CD14-positive monocyte (primary cell): ENCODE results near the gene FAM72A. TPM values are rescaled to one million over a fixed set of nuclear protein-coding genes. Genes with fewer than 3 reads are reported as not detected.

ENCODE experiments used
- DNase-seq, 3 donors: peaks; one replicate each; pipeline ENCODE4 v3.0.0-alpha.2; 2011 to 2022
- H2AFZ ChIP-seq: 2 replicates; pipeline ENCODE4 v1.6.0; 2012; ENCODE audit warnings: mild to moderate bottlenecking, low read depth, low read length, inconsistent platforms; ENCODE audit not compliant: insufficient read depth, poor library complexity, severe bottlenecking
- H3K27ac ChIP-seq, 2 donors: 1 replicate in 1 of 2; 2 replicates in 1 of 2; pipeline ENCODE4 v1.5.1; 2012 to 2013; ENCODE audit warnings: low read length in 2 of 2, control low read depth in 1 of 2, inconsistent platforms in 1 of 2, low read depth in 1 of 2, mild to moderate bottlenecking in 1 of 2
- H3K27me3 ChIP-seq, 2 donors: one replicate each; pipeline versions ENCODE4 v1.6.0 to v1.6.1; 2011 to 2013; ENCODE audit warnings: low read length in 2 of 2; ENCODE audit not compliant: control insufficient read depth in 2 of 2, insufficient read depth in 2 of 2
- H3K36me3 ChIP-seq, 2 donors: replicated peaks in 1 of 2; 1 replicate in 1 of 2; 2 replicates in 1 of 2; pipeline versions ENCODE4 v1.5.1 to v1.6.1; 2012 to 2013; ENCODE audit warnings: low read length in 2 of 2, control low read depth in 1 of 2, inconsistent platforms in 1 of 2, mild to moderate bottlenecking in 1 of 2; ENCODE audit not compliant: insufficient read depth in 2 of 2, control insufficient read depth in 1 of 2
- H3K4me1 ChIP-seq, 2 donors: 1 replicate in 1 of 2; 2 replicates in 1 of 2; pipeline versions ENCODE4 v1.5.1 to v1.6.1; 2012 to 2013; ENCODE audit warnings: low read length in 2 of 2, control low read depth in 1 of 2, inconsistent platforms in 1 of 2, mild to moderate bottlenecking in 1 of 2, moderate library complexity in 1 of 2; ENCODE audit not compliant: insufficient read depth in 2 of 2, control insufficient read depth in 1 of 2
- H3K4me2 ChIP-seq: replicated peaks from 2 replicates; pipeline ENCODE3; 2012; ENCODE audit warnings: low read length, moderate library complexity, mild to moderate bottlenecking; ENCODE audit not compliant: poor library complexity, severe bottlenecking; ENCODE audit errors: extremely low read depth
- H3K4me3 ChIP-seq, 3 experiments: fragments of 200-600 bp in 1 of 3; sonication (generic) in 1 of 3; replicated peaks in 1 of 3; 1 replicate in 2 of 3; 2 replicates in 1 of 3; pipeline ENCODE4 v1.5.1; 2011 to 2013; ENCODE audit warnings: low read length in 3 of 3, mild to moderate bottlenecking in 3 of 3, control low read depth in 2 of 3, low read depth in 2 of 3, inconsistent platforms in 1 of 3, moderate library complexity in 1 of 3
- H3K79me2 ChIP-seq: 2 replicates; pipeline ENCODE4 v1.6.0; 2012; ENCODE audit warnings: mild to moderate bottlenecking, control low read depth, inconsistent platforms, low read length, moderate library complexity; ENCODE audit not compliant: insufficient read depth
- H3K9ac ChIP-seq: 2 replicates; pipeline ENCODE4 v1.6.0; 2017; ENCODE audit warnings: low read length, mild to moderate bottlenecking; ENCODE audit not compliant: insufficient read depth, poor library complexity, severe bottlenecking
- H3K9me3 ChIP-seq, 2 donors: replicated peaks in 1 of 2; 1 replicate in 1 of 2; 2 replicates in 1 of 2; pipeline versions ENCODE4 v1.5.1 to v1.6.1; 2012 to 2013; ENCODE audit warnings: low read length in 2 of 2, control low read depth in 1 of 2; ENCODE audit not compliant: control insufficient read depth in 1 of 2, insufficient read depth in 1 of 2
- H4K20me1 ChIP-seq: 2 replicates; pipeline ENCODE4 v1.6.0; 2012; ENCODE audit warnings: mild to moderate bottlenecking, low read length, control low read depth, moderate library complexity; ENCODE audit not compliant: insufficient read depth
- H3K27ac Mint-ChIP-seq, 7 donors: one replicate each; pipeline ENCODE4 v1.8.0; 2020; ENCODE audit warnings: mild to moderate bottlenecking in 7 of 7, mixed read lengths in 7 of 7, moderate library complexity in 6 of 7, inconsistent platforms in 2 of 7
- H3K27me3 Mint-ChIP-seq, 3 donors: one replicate each; pipeline ENCODE4 v1.8.0; 2021 to 2022; ENCODE audit warnings: low read depth in 3 of 3, mild to moderate bottlenecking in 3 of 3, mixed read lengths in 3 of 3, moderate library complexity in 3 of 3, inconsistent platforms in 1 of 3
- H3K36me3 Mint-ChIP-seq, 2 donors: one replicate each; pipeline ENCODE4 v1.8.0; 2020; ENCODE audit warnings: mixed read lengths in 2 of 2, inconsistent platforms in 1 of 2, mild to moderate bottlenecking in 1 of 2
- H3K4me1 Mint-ChIP-seq: one replicate; pipeline ENCODE4 v1.8.0; 2020; ENCODE audit warnings: mild to moderate bottlenecking, mixed read lengths
- H3K4me3 Mint-ChIP-seq, 2 donors: one replicate each; pipeline ENCODE4 v1.8.0; 2020; ENCODE audit warnings: mild to moderate bottlenecking in 2 of 2, mixed read lengths in 2 of 2, moderate library complexity in 1 of 2
- H3K9me3 Mint-ChIP-seq, 7 donors: one replicate each; pipeline ENCODE4 v1.8.0; 2020 to 2022; ENCODE audit warnings: mixed read lengths in 7 of 7, mild to moderate bottlenecking in 6 of 7, moderate library complexity in 6 of 7, inconsistent platforms in 2 of 7
- CTCF ChIP-seq: fragments of 200-600 bp; IDR thresholded peaks from one replicate; pipeline ENCODE4 v1.8.0; 2022; ENCODE audit warnings: antibody characterized with exemption, mild to moderate bottlenecking
- WGBS: methylation state at CpG from one replicate; pipeline ENCODE4 v1.1.5; 2013; ENCODE audit warnings: missing lambda C conversion rate; ENCODE audit not compliant: insufficient coverage; 5-methylcytosine and 5-hydroxymethylcytosine counted together
- intact Hi-C, 2 donors: fragments of 100-400 bp; cut with micrococcal nuclease; formaldehyde crosslinking; loops; one replicate each; pipeline versions ENCODE4 v1.15.0 to v1.15.1; 2023
- polyA plus RNA-seq, 3 donors: library from polyadenylated mRNA; depleted of rRNA in 1 of 3; unstranded in 2 of 3; stranded (reverse) in 1 of 3; fragments of 300-500 nt in 2 of 3; fragments of >200 nt in 1 of 3; fragmentation: Illumina TruSeq in 2 of 3; gene quantifications; 1 replicate in 2 of 3; 2 replicates in 1 of 3; pipeline ENCODE4 v1.2.3, GENCODE V29; 2012 to 2021

FAM72A gene
- polyA plus RNA-seq, 3 donors, result 3.9 to 6.3 (median 6.0) TPM

- no peak overlapping the region for H3K27ac ChIP-seq
- no peak for DNase-seq
- peaks cover 0 to 3% (median 0%) of the 10 kb centered on the region in 7 donors for H3K9me3 Mint-ChIP-seq
- H3K9ac ChIP-seq, result no peak overlapping the region
- intact Hi-C loops, result loop anchor here in 1 of 2 donors (10.0 kb wide), 1 partner anchor 292 kb away; no protein-coding TSS in a partner anchor
- H2AFZ ChIP-seq, result no peak overlapping the region
- H3K36me3 ChIP-seq, result no peaks in the 10 kb centered on the region
- no peaks in the 10 kb centered on the region for H4K20me1 ChIP-seq
- H3K27me3 ChIP-seq, result peaks cover 0 to 2% of the 10 kb centered on the region in 2 donors
- peaks cover 2% of the 10 kb centered on the region for H3K4me1 Mint-ChIP-seq
- H3K4me2 ChIP-seq, result no peak overlapping the region
- WGBS, result 13% methylated on average over 1 of the region's 2 CpGs
- no peaks in the 10 kb centered on the region for H3K79me2 ChIP-seq
- H3K4me3 Mint-ChIP-seq, result no peak overlapping the region
- no peaks in the 10 kb centered on the region for H3K9me3 ChIP-seq
- no peaks in the 10 kb centered on the region for H3K4me1 ChIP-seq
- H3K36me3 Mint-ChIP-seq, result no peaks in the 10 kb centered on the region
- H3K4me3 ChIP-seq, result no peak overlapping the region
- H3K27me3 Mint-ChIP-seq, result peaks cover 8 to 10% (median 10%) of the 10 kb centered on the region in 3 donors
- no peak overlapping the region for H3K27ac Mint-ChIP-seq
- TF ChIP-seq CTCF, result no peak
Observed at GRCh38 chr1:206142770-206143169, 59.9 kb downstream of the FAM72A start.

GRCh38 chr1:206142011-206142410 lies 60.6 kb downstream of the FAM72A start:
- no peak overlapping the region for H2AFZ ChIP-seq
- no peak overlapping the region for H3K27ac ChIP-seq
- Mint-ChIP-seq H3K36me3 (no peaks in the 10 kb centered on the region), H3K27me3 (peaks cover 8 to 10% (median 10%) of the 10 kb centered on the region in 3 donors), H3K9me3 (peaks cover 0 to 3% (median 0%) of the 10 kb centered on the region in 7 donors), H3K27ac (no peak overlapping the region), H3K4me3 (no peak overlapping the region), H3K4me1 (peaks cover 2% of the 10 kb centered on the region)
- H3K36me3 ChIP-seq, result no peaks in the 10 kb centered on the region
- WGBS, result no CpG with 5 or more reads among the region's 3 CpGs
- DNase-seq, result no peak
- H3K9me3 ChIP-seq, result no peaks in the 10 kb centered on the region
- H3K4me1 ChIP-seq, result no peaks in the 10 kb centered on the region
- H3K27me3 ChIP-seq, result peaks cover 0 to 2% of the 10 kb centered on the region in 2 donors
- no peak overlapping the region for H3K4me2 ChIP-seq
- intact Hi-C loops, result loop anchor here in 1 of 2 donors (10.0 kb wide), 1 partner anchor 293 kb away; no protein-coding TSS in a partner anchor
- H3K79me2 ChIP-seq, result no peaks in the 10 kb centered on the region
- TF ChIP-seq CTCF, result no peak
- H4K20me1 ChIP-seq, result no peaks in the 10 kb centered on the region
- H3K4me3 ChIP-seq, result no peak overlapping the region
- no peak overlapping the region for H3K9ac ChIP-seq
